ENCODE results near the gene SLC41A2.

- no peak for TF ChIP-seq YY1 (IDR thresholded peaks at IDR 0.05; ENCODE audit: insufficient read depth, insufficient read length)
- TF ChIP-seq SUZ12 (IDR thresholded peaks at IDR 0.05; ENCODE audit: extremely low read depth, insufficient read depth, insufficient read length): no peak
These were observed 29.9 kb downstream of the SLC41A2 start for GRCh38 chr12:104928036-104928745.

All from NT2/D1 (cell line).